ENCODE data around the gene QPRT.
"Not testable (repeated sequence)": the region's sequence is repeated elsewhere in the genome, so short reads cannot be mapped to it uniquely, and the experiment has no call there.

DNA sequence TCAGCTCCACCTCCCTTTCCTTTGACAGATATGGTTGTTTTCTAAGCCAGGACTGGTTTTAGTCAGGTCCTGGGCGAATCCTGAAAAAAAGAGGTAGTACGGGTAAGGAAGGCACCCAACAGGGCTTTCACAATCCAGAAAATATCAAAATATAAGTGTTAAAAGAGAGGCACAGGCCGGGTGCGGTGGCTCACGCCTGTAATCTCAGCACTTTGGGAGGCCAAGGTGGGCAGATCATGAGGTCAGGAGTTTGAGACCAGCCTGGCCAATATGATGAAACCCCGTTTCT is 11.7 kb upstream of the QPRT start:
- TF ChIP-seq SIN3A (conservative IDR thresholded peaks at IDR 0.05 in 1 of 2, IDR thresholded peaks at IDR 0.05 in 1 of 2; ENCODE audit: low read depth in 1 of 2, low read length in 2 of 2); POLR2A (IDR thresholded peaks at IDR 0.05; ENCODE audit: control extremely low read depth in 1 of 2, low read depth in 2 of 2, low read length in 2 of 2); HDAC6 (IDR thresholded peaks at IDR 0.05; ENCODE audit: low read depth, low read length); EZH2 (IDR thresholded peaks at IDR 0.05; ENCODE audit: low read depth, low read length, severe bottlenecking); EP300 (IDR thresholded peaks at IDR 0.05; ENCODE audit: borderline replicate concordance in 1 of 2, low read depth in 2 of 2, low read length in 2 of 2); TBP (IDR thresholded peaks at IDR 0.05; ENCODE audit: low read depth, low read length); TEAD4 (IDR thresholded peaks at IDR 0.05; ENCODE audit: low read depth, low read length); TCF12 (IDR thresholded peaks at IDR 0.05; ENCODE audit: low read depth, low read length); CTCF (IDR thresholded peaks at IDR 0.05; ENCODE audit: control extremely low read depth in 1 of 3, insufficient read depth in 1 of 3, low read depth in 1 of 3, low read length in 3 of 3); SIX5 (IDR thresholded peaks at IDR 0.05; ENCODE audit: low read depth, low read length); HDAC2 (IDR thresholded peaks at IDR 0.05; ENCODE audit: borderline replicate concordance in 1 of 2, low read depth in 2 of 2, low read length in 2 of 2): not testable (repeated sequence)
